NCI-H1694 (cell line): ENCODE measurements around the gene RGPD6.
"Not testable (repeated sequence)": the region's sequence is repeated elsewhere in the genome, so short reads cannot be mapped to it uniquely, and the experiment has no call there.

ENCODE experiments used
- DNase-seq: peaks from one replicate; lab custom pipeline; 2025; lab: John Stamatoyannopoulos, UW

RGPD6 gene

DNA sequence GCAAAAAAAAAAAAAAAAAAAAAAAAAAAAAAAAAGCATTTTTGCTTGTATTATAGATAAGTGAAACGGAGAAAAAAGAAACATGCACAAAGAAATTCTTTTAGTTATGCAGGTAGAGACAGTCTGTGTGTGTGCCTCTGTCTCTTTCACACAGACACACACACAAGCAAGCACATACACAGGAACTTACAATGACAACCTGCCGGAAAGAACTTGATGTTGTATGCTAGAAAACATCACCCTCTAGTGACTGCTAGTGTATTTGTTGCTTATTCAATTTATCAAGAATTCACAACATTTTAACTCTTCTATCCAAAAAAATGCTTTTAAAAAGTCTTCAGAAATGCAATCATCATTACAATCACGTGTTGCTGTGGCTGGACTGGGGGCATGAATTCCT is 95.8 kb downstream of the RGPD6 start:
- not testable (repeated sequence) for DNase-seq

DNA sequence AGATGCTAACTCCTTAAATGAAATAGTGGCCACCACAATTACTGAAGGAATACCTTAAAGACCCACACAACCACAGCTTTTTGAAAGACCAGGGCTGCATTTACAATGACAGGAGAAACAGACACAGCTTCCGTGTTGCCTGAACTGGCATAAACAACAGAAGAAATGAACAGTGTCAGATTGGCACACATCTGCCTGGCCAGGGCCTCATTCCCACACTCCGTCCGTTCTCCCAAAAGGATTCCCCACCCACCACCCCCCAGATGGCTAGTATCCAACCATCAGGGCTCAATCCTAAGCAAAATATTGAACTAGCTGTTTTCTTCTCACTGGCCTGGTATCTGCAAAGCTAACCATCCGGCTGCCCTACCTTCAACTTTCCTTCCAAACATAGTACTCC is 96.9 kb downstream of the RGPD6 start:
- DNase-seq: not testable (repeated sequence)

DNA sequence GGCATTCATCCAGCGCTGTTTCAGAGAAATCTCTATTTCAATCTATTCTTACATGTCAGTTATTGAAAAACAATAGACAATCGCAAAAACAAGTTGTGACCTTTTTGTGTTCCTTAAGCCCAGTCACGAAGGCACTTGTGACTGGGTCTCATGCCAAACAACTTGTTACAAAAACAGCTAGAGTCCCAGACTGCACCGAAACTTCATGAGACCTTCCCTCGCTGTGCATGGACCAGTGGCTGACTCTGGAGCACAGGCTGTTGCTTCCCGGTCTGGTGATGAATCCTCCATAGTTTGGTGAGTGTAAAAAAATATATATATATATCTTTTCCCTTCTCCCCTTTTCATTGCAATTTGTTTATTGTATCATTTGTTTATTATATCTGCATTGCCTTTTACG is 99.7 kb downstream of the RGPD6 start:
- not testable (repeated sequence) for DNase-seq

DNA sequence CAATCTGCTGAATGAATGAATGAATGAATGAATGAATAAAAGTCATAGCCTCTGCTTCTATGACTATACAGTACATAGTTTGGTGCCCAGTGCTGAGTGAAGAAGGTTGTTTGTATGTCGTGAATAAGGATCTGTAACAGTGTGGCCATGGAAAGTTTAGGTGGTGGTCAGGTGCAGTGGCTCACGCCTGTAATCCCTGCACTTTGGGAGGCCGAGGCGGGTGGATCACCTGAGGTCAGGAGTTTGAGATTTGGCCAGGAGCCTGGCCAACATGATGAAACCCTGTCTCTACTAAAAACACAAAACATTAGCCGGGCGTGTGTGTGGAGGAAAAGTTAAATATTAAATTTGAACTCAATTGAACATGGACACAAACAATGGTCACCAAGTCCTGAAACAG is 100.1 kb downstream of the RGPD6 start:
- not testable (repeated sequence) for DNase-seq

DNA sequence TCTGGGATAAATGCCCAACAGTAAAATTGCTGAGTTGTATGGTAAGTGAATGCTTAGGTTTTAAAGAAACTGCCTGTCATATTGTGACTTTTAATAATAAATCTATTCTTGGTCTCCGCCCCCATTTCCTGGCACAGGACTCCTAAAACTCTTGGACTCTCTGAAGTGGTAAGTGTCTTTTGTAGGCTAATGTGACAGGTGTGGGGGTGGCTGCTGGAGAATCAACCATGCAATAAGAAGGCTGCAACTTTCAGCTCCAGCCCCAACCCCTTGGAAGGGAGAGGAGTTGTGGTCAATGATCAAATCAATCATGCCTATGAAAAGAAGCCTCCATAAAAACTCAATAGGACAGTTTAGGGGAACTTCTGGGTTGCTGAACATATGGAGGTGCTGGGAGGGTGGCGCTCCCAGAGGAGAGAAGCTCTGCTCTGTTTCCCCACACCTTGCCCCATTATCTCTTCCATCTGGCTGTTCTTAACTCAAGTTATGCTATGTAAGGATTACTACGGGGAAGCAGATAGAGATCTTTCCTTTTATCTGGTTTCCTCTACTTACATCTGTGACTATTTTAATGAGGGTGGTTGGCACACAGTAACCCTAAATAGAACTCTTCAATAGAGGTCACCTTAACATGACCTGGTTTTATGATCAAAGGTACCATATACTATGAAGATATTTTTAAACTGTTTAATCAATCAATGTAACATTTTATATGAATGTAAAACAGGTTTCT is 101.2 kb downstream of the RGPD6 start:
- DNase-seq: not testable (repeated sequence)

DNA sequence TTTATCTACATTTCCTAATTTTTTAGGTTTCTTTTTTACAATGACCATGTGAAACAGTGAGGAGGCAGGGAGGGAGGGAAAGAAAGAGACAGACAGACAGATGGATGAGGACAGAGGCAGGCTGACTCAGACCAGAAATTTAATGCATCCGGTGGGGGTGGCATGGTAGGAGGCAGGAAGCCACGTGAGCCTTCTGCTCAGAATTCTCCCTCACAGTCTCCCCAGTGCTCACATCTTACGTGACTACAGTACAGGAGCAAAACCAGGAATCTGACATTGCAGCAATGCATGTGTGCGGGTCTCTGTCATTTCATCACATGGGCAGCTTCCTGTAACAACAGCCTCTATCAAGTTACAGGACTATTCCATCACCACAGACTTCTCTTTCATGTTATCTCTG is 102.1 kb downstream of the RGPD6 start:
- not testable (repeated sequence) for DNase-seq

DNA sequence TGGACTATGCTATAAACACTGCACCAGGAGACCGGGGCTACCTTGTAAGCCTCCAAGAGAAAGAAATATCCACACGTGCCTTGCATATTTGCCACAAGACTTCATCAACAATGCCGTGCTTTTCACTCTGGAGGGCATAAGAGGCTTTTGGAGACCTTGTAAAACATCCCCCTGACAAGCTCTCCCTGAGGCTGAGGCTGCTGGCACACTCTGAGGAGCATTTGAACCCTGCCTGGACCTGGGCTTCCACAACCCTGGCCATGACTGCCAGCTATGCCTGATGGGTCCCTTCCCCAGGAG is 104.0 kb downstream of the RGPD6 start:
- not testable (repeated sequence) for DNase-seq

DNA sequence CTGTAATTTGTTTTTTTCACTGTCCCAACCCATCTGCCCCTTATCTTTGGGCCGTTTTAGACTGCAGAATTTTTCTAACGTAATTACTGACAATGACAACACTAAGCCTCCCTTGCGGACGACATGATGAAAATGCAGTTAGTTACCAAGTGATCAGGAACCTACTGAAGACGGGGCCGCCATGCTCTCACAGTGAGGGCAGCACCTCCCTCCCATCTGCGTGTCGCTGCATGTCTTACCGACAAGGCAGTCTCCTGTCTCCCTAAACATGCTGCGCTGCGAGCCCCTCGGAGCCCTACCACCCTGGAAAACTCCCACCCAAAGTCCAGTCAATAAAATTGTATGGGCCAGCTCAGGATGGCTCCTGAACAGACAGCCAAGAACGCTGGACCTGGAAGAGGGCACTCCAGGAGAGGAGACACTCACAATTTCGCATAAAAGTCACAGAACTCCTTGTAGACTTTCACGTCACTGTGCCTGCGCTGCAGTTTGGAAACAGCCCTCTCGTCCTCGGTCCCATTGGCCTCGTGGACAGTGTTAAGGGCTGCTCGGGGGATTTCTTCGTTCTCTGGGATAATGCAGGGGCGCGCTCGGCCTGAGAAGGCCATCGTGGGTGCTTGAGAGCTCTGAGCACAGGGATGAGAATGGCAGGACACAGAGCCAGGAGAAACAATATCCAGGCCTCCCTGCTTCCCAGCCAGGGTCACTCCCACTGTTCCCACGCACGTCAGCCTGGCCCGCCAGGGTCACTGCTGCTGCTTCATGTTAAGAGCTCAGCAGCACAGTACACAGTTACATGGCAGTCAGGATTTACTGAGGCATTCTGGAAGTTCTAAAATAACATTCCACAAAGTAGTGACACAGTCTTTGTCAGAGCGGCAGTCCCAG is 104.6 kb downstream of the RGPD6 start, which contains the start of gene LIMS4:
TSS of gene LIMS4 (minus strand) at position 646 of the 888 bp plus-strand sequence. CDS start at position 608, 38 bp downstream.
- DNase-seq: not testable (repeated sequence)

DNA sequence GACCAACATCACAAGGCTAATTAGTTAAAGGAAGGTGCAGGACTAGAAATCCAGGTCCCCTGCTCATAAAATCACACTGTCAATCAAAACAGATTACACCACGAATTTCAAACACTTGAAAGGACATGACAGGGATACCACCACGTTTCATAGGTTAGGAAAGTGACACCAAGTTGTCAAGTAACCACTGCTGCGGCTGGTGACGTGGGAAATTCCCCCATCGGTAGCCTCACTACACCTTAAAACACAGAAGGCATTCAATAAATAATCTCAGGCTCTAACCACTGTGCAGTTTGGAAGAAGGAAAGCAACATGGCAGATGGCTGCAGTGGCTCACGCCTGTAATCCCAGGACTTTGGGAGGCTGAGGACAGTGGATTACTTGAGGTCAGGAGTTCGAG is 108.1 kb downstream of the RGPD6 start:
- DNase-seq: not testable (repeated sequence)

DNA sequence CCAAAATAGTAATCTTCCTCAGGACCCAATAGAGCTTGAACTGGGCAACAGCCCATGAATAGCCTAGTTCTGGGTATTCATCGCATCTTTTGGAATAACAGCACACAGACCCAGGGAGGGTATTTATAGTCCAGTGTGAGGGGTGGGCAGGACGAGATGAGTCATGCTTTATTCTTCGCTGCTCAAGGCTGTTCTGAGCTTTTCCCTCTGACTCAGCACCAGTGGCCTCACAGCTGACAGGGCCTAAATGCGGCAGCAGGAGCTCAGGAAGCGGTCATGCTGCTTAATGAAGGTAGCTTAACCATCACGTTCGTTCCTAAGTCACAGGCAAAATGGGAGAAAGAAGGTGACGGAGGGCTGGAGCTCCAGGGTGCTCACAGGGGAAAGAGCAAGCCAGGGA is 111.7 kb downstream of the RGPD6 start:
- DNase-seq: not testable (repeated sequence)
